ENCODE results near the gene MRGPRD. TPM values are rescaled to one million over a fixed set of nuclear protein-coding genes. Genes with fewer than 3 reads are reported as not detected.

Gene MRGPRD
- total RNA-seq, 1 experiment from 2014 or later: not detected

DNA sequence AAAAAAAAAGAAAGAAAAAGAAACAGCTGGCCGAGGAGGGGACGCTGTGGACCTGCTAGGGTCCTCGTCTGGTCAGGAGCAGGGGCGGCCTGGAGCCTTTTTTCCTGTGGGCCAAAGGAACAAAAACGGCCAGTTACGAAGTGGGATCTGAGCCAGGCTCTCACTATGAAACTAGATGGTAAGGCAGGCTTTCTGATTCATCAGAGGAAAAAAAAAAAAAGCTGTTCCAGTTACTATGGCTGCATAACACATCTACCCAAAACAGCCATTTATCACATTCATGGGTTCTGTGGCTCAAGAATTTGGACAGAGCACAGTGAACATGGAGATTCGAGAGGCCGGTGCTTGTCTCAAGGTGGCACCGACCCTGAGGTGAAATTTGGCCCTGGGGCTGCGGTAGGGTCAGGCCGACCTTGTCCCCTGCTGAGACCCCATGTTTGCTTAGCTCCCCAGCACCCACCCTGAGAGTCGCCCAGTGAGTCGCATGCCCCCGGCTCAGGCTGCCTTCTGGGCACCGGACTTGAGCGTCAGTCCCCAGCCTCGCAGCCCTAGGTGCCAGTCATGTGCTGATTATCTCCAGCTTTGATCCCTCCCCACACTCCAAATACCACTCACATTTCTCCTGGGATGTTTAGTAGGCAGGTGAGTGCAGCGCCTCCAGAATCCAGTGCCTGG, 34.2 kb downstream of the MRGPRD start:
- peaks cover 5% of the 10 kb centered on the region for H3K36me3 Mint-ChIP-seq (ENCODE audit: insufficient read depth, unreplicated experiment)
- H3K9me3 Mint-ChIP-seq (ENCODE audit: low read depth, unreplicated experiment): no peaks in the 10 kb centered on the region
- CTCF ChIA-PET: interaction anchor here (0.6 kb wide), 1 partner anchor 9 kb away, joined by 3 read pairs; no protein-coding TSS in a partner anchor

DNA sequence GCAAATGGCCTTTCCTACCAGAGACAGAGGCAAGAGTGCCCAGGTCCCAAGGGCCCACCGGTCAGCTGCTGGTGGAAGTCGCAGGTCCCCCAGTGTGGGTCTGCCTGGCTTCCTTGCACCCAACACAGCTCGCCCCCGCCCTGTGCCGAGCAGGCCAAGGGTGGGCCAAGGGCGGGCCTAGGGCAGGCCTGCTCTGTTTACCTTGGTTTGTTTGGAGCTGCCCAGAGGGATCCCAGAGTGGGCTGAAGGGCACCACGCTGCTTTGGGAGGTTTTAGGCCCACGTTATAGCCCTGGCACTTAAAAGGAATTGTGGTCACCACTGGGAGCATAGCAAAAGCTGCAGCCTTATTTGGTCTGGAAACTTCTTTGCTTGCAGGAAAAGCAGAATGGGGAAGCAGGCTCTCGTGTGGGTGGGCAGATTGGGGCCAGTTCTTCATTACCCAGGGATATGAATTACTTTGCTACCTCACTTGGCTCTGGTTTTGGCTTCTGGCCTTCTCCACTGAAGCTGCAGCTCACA, 38.0 kb downstream of the MRGPRD start:
- CTCF ChIA-PET: no interaction called here
- TF ChIP-seq, protein P1, sequence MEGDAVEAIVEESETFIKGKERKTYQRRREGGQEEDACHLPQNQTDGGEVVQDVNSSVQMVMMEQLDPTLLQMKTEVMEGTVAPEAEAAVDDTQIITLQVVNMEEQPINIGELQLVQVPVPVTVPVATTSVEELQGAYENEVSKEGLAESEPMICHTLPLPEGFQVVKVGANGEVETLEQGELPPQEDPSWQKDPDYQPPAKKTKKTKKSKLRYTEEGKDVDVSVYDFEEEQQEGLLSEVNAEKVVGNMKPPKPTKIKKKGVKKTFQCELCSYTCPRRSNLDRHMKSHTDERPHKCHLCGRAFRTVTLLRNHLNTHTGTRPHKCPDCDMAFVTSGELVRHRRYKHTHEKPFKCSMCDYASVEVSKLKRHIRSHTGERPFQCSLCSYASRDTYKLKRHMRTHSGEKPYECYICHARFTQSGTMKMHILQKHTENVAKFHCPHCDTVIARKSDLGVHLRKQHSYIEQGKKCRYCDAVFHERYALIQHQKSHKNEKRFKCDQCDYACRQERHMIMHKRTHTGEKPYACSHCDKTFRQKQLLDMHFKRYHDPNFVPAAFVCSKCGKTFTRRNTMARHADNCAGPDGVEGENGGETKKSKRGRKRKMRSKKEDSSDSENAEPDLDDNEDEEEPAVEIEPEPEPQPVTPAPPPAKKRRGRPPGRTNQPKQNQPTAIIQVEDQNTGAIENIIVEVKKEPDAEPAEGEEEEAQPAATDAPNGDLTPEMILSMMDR (IDR thresholded peaks at IDR 0.05; ENCODE audit: unreplicated experiment): no peak
- Mint-ChIP-seq H3K27me3 (ENCODE audit: unreplicated experiment) (no peaks in the 10 kb centered on the region), H3K27ac (ENCODE audit: unreplicated experiment) (no peak overlapping the region), H3K9me3 (ENCODE audit: low read depth, unreplicated experiment) (no peaks in the 10 kb centered on the region), H3K36me3 (ENCODE audit: insufficient read depth, unreplicated experiment) (peaks cover 5% of the 10 kb centered on the region), H3K4me3 (ENCODE audit: low read depth, unreplicated experiment) (no peak overlapping the region), H3K4me1 (ENCODE audit: low read depth, unreplicated experiment) (no peaks in the 10 kb centered on the region)
- BruUV-seq (replicated peaks): no TSS peak
- intact Hi-C loops (cut with micrococcal nuclease; ENCODE audit: unreplicated experiment): no loop called here
- DNase-seq: no peak

More for the DNA sequence above, 34.2 kb downstream of the MRGPRD start:
- H3K4me1 Mint-ChIP-seq (ENCODE audit: low read depth, unreplicated experiment): no peaks in the 10 kb centered on the region
- intact Hi-C loops (cut with micrococcal nuclease; ENCODE audit: unreplicated experiment): no loop called here
- DNase-seq: no peak
- BruUV-seq (replicated peaks): no TSS peak
- TF ChIP-seq, protein P1 (IDR thresholded peaks at IDR 0.05; ENCODE audit: unreplicated experiment): no peak
- no peaks in the 10 kb centered on the region for H3K27me3 Mint-ChIP-seq (ENCODE audit: unreplicated experiment)
- H3K4me3 Mint-ChIP-seq (ENCODE audit: low read depth, unreplicated experiment): no peak overlapping the region
- no peak overlapping the region for H3K27ac Mint-ChIP-seq (ENCODE audit: unreplicated experiment)

DNA sequence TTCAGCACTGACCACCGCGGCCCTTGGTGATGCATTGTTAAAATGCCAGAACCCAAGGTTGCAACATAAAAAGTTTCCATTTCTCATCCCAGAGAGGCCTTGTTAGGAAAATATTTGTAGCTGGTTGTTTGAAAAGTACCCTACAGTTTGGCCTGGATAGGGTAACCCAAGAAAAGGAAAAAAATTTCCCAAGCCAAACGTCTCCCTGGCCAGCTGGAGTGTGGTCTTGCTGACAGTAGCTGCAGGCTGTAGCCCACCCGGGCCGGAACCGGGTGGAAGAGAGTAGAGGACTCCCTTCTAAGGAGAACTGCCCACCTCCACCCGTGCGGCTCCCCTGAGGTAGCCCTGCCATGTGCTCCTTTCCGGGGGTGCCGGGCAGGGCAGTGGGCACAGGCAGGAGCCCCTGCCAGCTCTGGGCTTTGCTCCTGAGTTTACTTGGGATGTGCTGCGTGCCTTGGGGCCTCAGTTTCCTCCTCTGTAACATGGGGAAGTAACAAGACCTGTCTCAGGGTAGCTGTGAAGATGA, 38.6 kb downstream of the MRGPRD start:
- H3K27ac Mint-ChIP-seq (ENCODE audit: unreplicated experiment): no peak overlapping the region
- no peaks in the 10 kb centered on the region for H3K27me3 Mint-ChIP-seq (ENCODE audit: unreplicated experiment)
- CTCF ChIA-PET: no interaction called here
- BruUV-seq (replicated peaks): no TSS peak
- H3K36me3 Mint-ChIP-seq (ENCODE audit: insufficient read depth, unreplicated experiment): peaks cover 5% of the 10 kb centered on the region
- DNase-seq: no peak
- TF ChIP-seq, protein P1 (IDR thresholded peaks at IDR 0.05; ENCODE audit: unreplicated experiment): no peak
- no peak overlapping the region for H3K4me3 Mint-ChIP-seq (ENCODE audit: low read depth, unreplicated experiment)
- H3K4me1 Mint-ChIP-seq (ENCODE audit: low read depth, unreplicated experiment): no peaks in the 10 kb centered on the region
- H3K9me3 Mint-ChIP-seq (ENCODE audit: low read depth, unreplicated experiment): no peaks in the 10 kb centered on the region
- intact Hi-C loops (cut with micrococcal nuclease; ENCODE audit: unreplicated experiment): no loop called here

DNA sequence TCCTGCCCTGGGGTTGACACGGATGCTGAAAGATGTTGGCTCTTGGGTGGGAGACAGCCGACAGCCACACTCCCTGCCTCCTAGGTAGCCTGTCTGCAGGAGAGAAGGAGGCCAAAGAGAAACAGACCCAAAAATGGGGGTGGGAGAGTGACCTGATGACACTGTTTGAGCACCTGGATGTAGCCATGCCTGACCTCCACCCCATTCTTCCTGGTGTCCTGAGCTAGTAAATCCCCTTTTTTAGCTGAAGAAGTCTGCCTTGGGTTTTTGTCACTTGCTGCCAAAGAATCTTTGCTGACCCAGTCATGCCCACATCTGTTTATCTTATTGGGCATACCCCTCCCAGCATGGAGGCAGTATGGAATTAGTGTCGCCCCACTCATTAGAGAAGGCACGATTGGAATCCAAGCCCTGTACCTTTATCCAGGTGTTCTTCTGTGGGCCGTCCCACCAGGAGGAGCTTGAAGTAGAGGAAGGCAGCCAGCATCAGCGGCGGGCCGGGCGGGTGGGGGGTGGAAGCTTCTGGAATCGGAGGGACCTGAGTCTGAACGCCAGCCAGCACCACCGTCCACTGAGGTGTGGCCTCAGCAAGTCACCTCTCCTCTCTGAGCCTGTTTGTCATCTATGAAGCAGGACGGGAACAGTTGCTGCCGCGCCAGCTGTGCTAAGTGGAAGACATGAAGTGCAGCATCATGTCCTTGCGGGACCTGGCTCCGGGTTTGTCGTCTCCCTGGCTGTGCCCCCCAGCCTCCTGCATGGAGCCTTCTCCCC, 39.3 kb downstream of the MRGPRD start:
- DNase-seq: no peak
- H3K27ac Mint-ChIP-seq (ENCODE audit: unreplicated experiment): no peak overlapping the region
- intact Hi-C loops (cut with micrococcal nuclease; ENCODE audit: unreplicated experiment): no loop called here
- H3K4me1 Mint-ChIP-seq (ENCODE audit: low read depth, unreplicated experiment): no peaks in the 10 kb centered on the region
- no peak overlapping the region for H3K4me3 Mint-ChIP-seq (ENCODE audit: low read depth, unreplicated experiment)
- TF ChIP-seq, protein P1 (IDR thresholded peaks at IDR 0.05; ENCODE audit: unreplicated experiment): no peak
- CTCF ChIA-PET: no interaction called here
- H3K36me3 Mint-ChIP-seq (ENCODE audit: insufficient read depth, unreplicated experiment): peaks cover 5% of the 10 kb centered on the region
- no TSS peak for BruUV-seq (replicated peaks)
- no peaks in the 10 kb centered on the region for H3K27me3 Mint-ChIP-seq (ENCODE audit: unreplicated experiment)
- no peaks in the 10 kb centered on the region for H3K9me3 Mint-ChIP-seq (ENCODE audit: low read depth, unreplicated experiment)

Measured in Calu3 (cell line).